GM12878 (cell line): ENCODE data around the gene MKNK1. TPM values are rescaled to one million over a fixed set of nuclear protein-coding genes. Genes with fewer than 3 reads are reported as not detected.

Experiments used
- ATAC-seq: fragments of 200-7000 bp; cut with Tn5 transposase; 3 replicates; pipeline ENCODE4 v1.9.1; 2020; ENCODE audit warnings: mild to moderate bottlenecking, moderate library complexity
- BruUV-seq: library from RNA; stranded (reverse); fragments of 400-500 nt; replicated peaks from 2 replicates; lab custom pipeline; 2021; lab: Mats Ljungman, UMichigan
- CTCF ChIA-PET: fragments of 300-600 bp; sonication (Branson Sonifier 250); formaldehyde crosslinking; extraction: SDS; loops from one replicate; lab custom pipeline; 2021; ENCODE audit warnings: inconsistent platforms; lab: Yijun Ruan, JAX
- POLR2A ChIA-PET: fragments of 350-600 bp; formaldehyde crosslinking; extraction: SDS; loops from one replicate; lab custom pipeline; 2021; ENCODE audit warnings: inconsistent platforms; lab: Charles Lee
- RAD21 ChIA-PET: fragments of 300-600 bp; sonication (Branson Sonifier 250); formaldehyde crosslinking; loops from one replicate; lab custom pipeline; 2023; ENCODE audit warnings: antibody characterized with exemption; ENCODE audit not compliant: unreplicated experiment; lab: Charles Lee
- SMC1A ChIA-PET: fragments of 300-600 bp; sonication (Branson Sonifier 250); formaldehyde crosslinking; loops from one replicate; lab custom pipeline; 2023; ENCODE audit not compliant: unreplicated experiment, uncharacterized antibody; lab: Charles Lee
- DNase-seq: peaks from one replicate; pipeline ENCODE4 v3.0.0-alpha.2; 2011; ENCODE audit warnings: low read depth, low spot score
- FAIRE-seq: peaks from 3 replicates; lab custom pipeline; 2011; peaks lifted over from hg19 to GRCh38; lab: Jason Lieb, UNC
- H2AFZ ChIP-seq: 2 replicates; pipeline ENCODE4 v1.6.0; 2011; ENCODE audit warnings: low read depth, low read length, control low read depth; ENCODE audit not compliant: control insufficient read depth
- H3K27ac ChIP-seq: 2 replicates; pipeline ENCODE4 v1.5.1; 2011; ENCODE audit warnings: control low read depth; ENCODE audit not compliant: control insufficient read depth, insufficient read depth
- H3K27me3 ChIP-seq, 2 experiments: replicated peaks in 1 of 2; 2 replicates each; pipeline versions ENCODE4 v1.6.0 to v1.6.1; 2011; ENCODE audit warnings: low read length in 1 of 2; ENCODE audit not compliant: control insufficient read depth in 2 of 2, insufficient read depth in 2 of 2
- H3K36me3 ChIP-seq, 2 experiments: 2 replicates each; pipeline ENCODE4 v1.5.1; 2011; ENCODE audit warnings: low read length in 1 of 2; ENCODE audit not compliant: control insufficient read depth in 2 of 2, insufficient read depth in 2 of 2
- H3K4me1 ChIP-seq: 2 replicates; pipeline ENCODE4 v1.6.1; 2011; ENCODE audit warnings: mild to moderate bottlenecking, low read length, moderate library complexity, mixed read lengths; ENCODE audit not compliant: control insufficient read depth, insufficient read depth
- H3K4me2 ChIP-seq: 2 replicates; pipeline ENCODE4 v1.6.0; 2011; ENCODE audit warnings: control low read depth; ENCODE audit not compliant: control insufficient read depth, insufficient read depth
- H3K4me3 ChIP-seq: fragments of 200-600 bp; sonication (generic); 2 replicates; pipeline ENCODE4 v1.5.1; 2016
- H3K79me2 ChIP-seq: 2 replicates; pipeline ENCODE4 v1.6.0; 2011; ENCODE audit warnings: low read length; ENCODE audit not compliant: control insufficient read depth, insufficient read depth
- H3K9ac ChIP-seq: 2 replicates; pipeline ENCODE4 v1.8.0; 2011; ENCODE audit warnings: low read length, control low read depth, mixed read lengths; ENCODE audit not compliant: control insufficient read depth, insufficient read depth
- H3K9me3 ChIP-seq: replicated peaks from 3 replicates; pipeline ENCODE4 v1.5.1; 2011; ENCODE audit warnings: mild to moderate bottlenecking, low read length; ENCODE audit not compliant: control insufficient read depth, insufficient read depth
- H4K20me1 ChIP-seq: 2 replicates; pipeline ENCODE4 v1.6.0; 2011; ENCODE audit not compliant: control insufficient read depth, insufficient read depth
- DPF2 ChIP-seq: fragments of 450-650 bp; IDR thresholded peaks from 2 replicates; pipeline ENCODE4 v1.6.1; 2017; ENCODE audit warnings: mild to moderate bottlenecking
- ETV6 ChIP-seq, 2 experiments: fragments of 450-650 bp in 1 of 2; IDR thresholded peaks in 1 of 2; conservative IDR thresholded peaks in 1 of 2; 2 replicates each; pipeline ENCODE4 v1.6.1; 2014; ENCODE audit warnings: antibody characterized with exemption in 1 of 2, borderline replicate concordance in 1 of 2, low read depth in 1 of 2, mild to moderate bottlenecking in 1 of 2, moderate library complexity in 1 of 2
- MTA3 ChIP-seq: IDR thresholded peaks from 2 replicates; pipeline ENCODE4 v1.6.1; 2012; ENCODE audit warnings: low read length, inconsistent platforms, borderline replicate concordance
- NR2C2 ChIP-seq: IDR thresholded peaks from 2 replicates; pipeline ENCODE4 v1.6.1; 2011; ENCODE audit warnings: borderline replicate concordance, low read depth; ENCODE audit not compliant: control insufficient read depth, insufficient read length
- PBX3 ChIP-seq: IDR thresholded peaks from 2 replicates; pipeline ENCODE4 v1.6.1; 2011; ENCODE audit warnings: mild to moderate bottlenecking, low read depth, low read length, moderate library complexity; ENCODE audit not compliant: insufficient replicate concordance
- POLR2A ChIP-seq: IDR thresholded peaks from 2 replicates; pipeline ENCODE4 v1.6.1; 2011; ENCODE audit warnings: low read depth, mild to moderate bottlenecking, low read length
- PRDM15 ChIP-seq: fragments of 450-650 bp; formaldehyde crosslinking; IDR thresholded peaks from 2 replicates; pipeline ENCODE4 v1.4.0; 2020; ENCODE audit warnings: mild to moderate bottlenecking, moderate library complexity
- RELA ChIP-seq: fragments of 450-650 bp; IDR thresholded peaks from 2 replicates; pipeline ENCODE4 v1.8.0; 2014; ENCODE audit warnings: borderline replicate concordance; ENCODE audit not compliant: partially characterized antibody
- RELB ChIP-seq: fragments of 450-650 bp; IDR thresholded peaks from 2 replicates; pipeline ENCODE4 v1.6.1; 2017; ENCODE audit warnings: low read depth, mild to moderate bottlenecking, moderate library complexity
- SMAD1 ChIP-seq: fragments of 450-650 bp; IDR thresholded peaks from 2 replicates; pipeline ENCODE4 v1.6.1; 2018; ENCODE audit warnings: mild to moderate bottlenecking, low read depth; ENCODE audit not compliant: partially characterized antibody
- SREBF2 ChIP-seq: IDR thresholded peaks from 2 replicates; pipeline ENCODE4 v1.6.1; 2012; ENCODE audit warnings: mild to moderate bottlenecking, low read length
- YY1 ChIP-seq: IDR thresholded peaks from 2 replicates; pipeline ENCODE4 v1.6.1; 2011; ENCODE audit warnings: low read depth, mild to moderate bottlenecking, low read length
- ZNF384 ChIP-seq: IDR thresholded peaks from 2 replicates; pipeline ENCODE4 v1.6.1; 2012; ENCODE audit warnings: low read depth, mild to moderate bottlenecking, low read length, improper control_type of control experiment, borderline replicate concordance
- WGBS: methylation state at CpG from one replicate; pipeline ENCODE4 v1.1.6; 2016; ENCODE audit warnings: low lambda C conversion rate; ENCODE audit not compliant: insufficient replicate concordance, insufficient coverage; ENCODE audit errors: missing lambda C conversion rate; 5-methylcytosine and 5-hydroxymethylcytosine counted together
- in situ Hi-C: fragments of 300-500 bp; cut with MboI; formaldehyde crosslinking; loops from 9 replicates; pipeline ENCODE4 v1.14.3; 2018; ENCODE audit warnings: mixed read lengths
- intact Hi-C: fragments of 100-400 bp; cut with micrococcal nuclease; formaldehyde crosslinking; loops from one replicate; pipeline ENCODE4 v1.14.2; 2022; ENCODE audit not compliant: unreplicated experiment
- polyA plus RNA-seq, 11 experiments: library from polyadenylated mRNA; depleted of rRNA in 4 of 11; unstranded in 6 of 11; stranded (reverse) in 5 of 11; fragments of >200 nt; fragmentation: Nextera tagmentation in 4 of 11; fragmentation: Illumina TruSeq in 1 of 11; extraction: Ambion mirVana in 4 of 11; extraction: Trizol in 1 of 11; gene quantifications; 1 replicate in 1 of 11; 2 replicates in 10 of 11; pipeline versions ENCODE4 v1.2.1 to v1.2.3, GENCODE V29; 2011 to 2016; ENCODE audit warnings: inconsistent platforms in 2 of 11, missing spikeins in 2 of 11, low read depth in 1 of 11
- total RNA-seq, 4 experiments: library from RNA; depleted of rRNA in 3 of 4; stranded (reverse); fragments of >200 nt in 3 of 4; fragmentation: Illumina TruSeq in 1 of 4; extraction: Trizol in 1 of 4; gene quantifications; 2 replicates each; pipeline versions ENCODE4 v1.2.1 to v1.2.3, GENCODE V29; 2013 to 2021

Gene MKNK1
- total and polyA plus RNA-seq, 10 of the 15 experiments (the other 5 are each of a cell fraction or from before 2014, with no cell fraction given), result 13.7 to 29.9 (median 26.5) TPM

GRCh38 chr1:46521414-46521813 is 82.7 kb downstream of the MKNK1 start:
- Histone ChIP-seq H3K9ac (no peak overlapping the region), H3K4me3 (no peak overlapping the region)
- intact Hi-C loops, result no loop called here
- no peak for ATAC-seq
- in situ Hi-C loops, result no loop called here
- TF ChIP-seq SREBF2 (no peak), RELA (no peak), ETV6 (conservative IDR thresholded peaks at IDR 0.05 in 1 of 2, IDR thresholded peaks at IDR 0.05 in 1 of 2; ENCODE audit: borderline replicate concordance in 1 of 2, low read depth in 1 of 2) (no peak), MTA3 (no peak), YY1 (no peak), PRDM15 (CRISPR knock-in tag) (no peak), RELB (no peak), SMAD1 (no peak), ZNF384 (no peak), NR2C2 (no peak), DPF2 (no peak), PBX3 (no peak), POLR2A (no peak)
- TF ChIP-seq, all 136 proteins: peak for 0
- H3K4me1 ChIP-seq, result peaks cover 12% of the 10 kb centered on the region
- FAIRE-seq (no peak), DNase-seq (no peak)
- no peaks in the 10 kb centered on the region for H3K9me3 ChIP-seq
- SMC1A ChIA-PET, result interaction anchor here (1.1 kb wide), 1 partner anchor 44 kb away, joined by 4 read pairs; no protein-coding TSS in a partner anchor
- H4K20me1 ChIP-seq, result no peaks in the 10 kb centered on the region
- H3K27ac ChIP-seq, result no peak overlapping the region
- WGBS, result 45% methylated on average over 2 of the region's 2 CpGs
- POLR2A ChIA-PET, result interaction anchor here (0.7 kb wide), 1 partner anchor 85 kb away, joined by 3 read pairs; no protein-coding TSS in a partner anchor
- H3K36me3 ChIP-seq, result no peaks in the 10 kb centered on the region
- H2AFZ ChIP-seq, result no peak overlapping the region
- RAD21 ChIA-PET, result no interaction called here
- no peaks in the 10 kb centered on the region for H3K79me2 ChIP-seq
- CTCF ChIA-PET, result interaction anchor here (1.4 to 1.8 kb wide), 3 partner anchors 10 to 74 kb away, joined by 3 to 9 read pairs (median 8); no protein-coding TSS in a partner anchor
- H3K27me3 ChIP-seq, result peaks cover 0 to 2% of the 10 kb centered on the region in 2 experiments; a peak in 1 of 4 replicates
- no peak overlapping the region for H3K4me2 ChIP-seq
- BruUV-seq, result no TSS peak
